GM21529 (cell line): ENCODE measurements around the gene LRRC26.

ENCODE experiments used
- ATAC-seq: cut with Tn5 transposase; IDR thresholded peaks from one replicate; pipeline ENCODE4 v1.9.1; 2021; ENCODE audit not compliant: unreplicated experiment

Gene LRRC26

GRCh38 chr9:137184881-137185660, 15.2 kb upstream of the LRRC26 start:
- no peak for ATAC-seq

GRCh38 chr9:137183980-137184595, 14.2 kb upstream of the LRRC26 start:
- no peak for ATAC-seq

- ATAC-seq = no peak
These were observed 13.0 kb upstream of the LRRC26 start for GRCh38 chr9:137182836-137183235.

- ATAC-seq = no peak
These were observed 11.8 kb upstream of the LRRC26 start for GRCh38 chr9:137181680-137182079.

- no peak for ATAC-seq
These were observed 10.6 kb upstream of the LRRC26 start for GRCh38 chr9:137180491-137180890.

- ATAC-seq = no peak
These were observed 9.9 kb upstream of the LRRC26 start for GRCh38 chr9:137179761-137180160.

- ATAC-seq = no peak
These were observed 9.2 kb upstream of the LRRC26 start for GRCh38 chr9:137178939-137179630.

- ATAC-seq = no peak
These were observed 8.5 kb upstream of the LRRC26 start for GRCh38 chr9:137178201-137178938.

GRCh38 chr9:137176302-137177182, 6.7 kb upstream of the LRRC26 start:
- ATAC-seq = no peak

- no peak for ATAC-seq
These were observed 5.6 kb upstream of the LRRC26 start for GRCh38 chr9:137175345-137175961.

- ATAC-seq = no peak
These were observed 5.0 kb upstream of the LRRC26 start for GRCh38 chr9:137174722-137175293.

- ATAC-seq = no peak
These were observed 4.2 kb upstream of the LRRC26 start for GRCh38 chr9:137173796-137174664.

- ATAC-seq = no peak
These were observed 3.3 kb upstream of the LRRC26 start for GRCh38 chr9:137172901-137173795.

GRCh38 chr9:137171149-137171900, 1.5 kb upstream of the LRRC26 start:
- no peak for ATAC-seq

GRCh38 chr9:137170486-137171148, 766 bp upstream of the LRRC26 start:
- ATAC-seq = no peak
